ENCODE data around the gene RNF141.

DNA sequence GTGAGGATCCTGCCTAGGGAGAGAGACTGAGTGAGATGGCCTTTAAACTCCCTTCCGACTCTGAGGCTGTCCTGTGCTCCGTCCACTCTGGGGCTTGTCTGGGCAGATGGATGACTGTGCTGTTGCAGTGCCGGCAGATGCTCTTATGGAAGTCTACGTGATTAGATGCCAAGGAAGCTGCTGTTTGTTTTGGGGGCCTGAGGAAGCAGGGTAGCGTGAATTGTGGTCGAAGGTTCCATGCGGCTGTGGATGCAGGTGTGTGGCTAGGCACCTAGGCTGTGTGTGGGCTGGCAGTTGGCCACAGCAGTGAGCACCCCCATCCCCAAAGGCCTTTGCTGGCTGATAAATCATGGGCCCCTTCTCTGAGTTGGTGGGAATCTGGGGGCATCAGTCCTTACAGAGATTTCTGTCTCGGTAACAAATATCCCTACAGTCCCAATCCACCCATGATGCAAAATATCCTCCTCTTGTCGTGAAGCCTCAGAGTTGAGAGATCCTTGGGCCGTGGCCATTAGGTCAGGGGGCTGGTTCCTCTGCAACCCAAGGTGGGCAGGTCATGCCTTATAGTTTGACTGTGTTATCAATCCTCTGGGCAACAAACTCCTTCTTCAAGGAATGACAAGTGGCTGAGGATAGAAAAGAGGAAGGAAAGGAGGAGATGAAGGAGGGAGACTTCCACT lies 54.7 kb downstream of the RNF141 start:
- TF ChIP-seq CTCF (IDR thresholded peaks at IDR 0.05) (no peak), POLR2AphosphoS5 (IDR thresholded peaks at IDR 0.05; ENCODE audit: low read depth, low read length) (no peak), MAX (IDR thresholded peaks at IDR 0.05; ENCODE audit: low read depth) (no peak), TAF1 (IDR thresholded peaks at IDR 0.05; ENCODE audit: borderline replicate concordance, low read depth, low read length) (no peak), MXI1 (IDR thresholded peaks at IDR 0.05; ENCODE audit: low read depth, low read length) (no peak), GABPA (IDR thresholded peaks at IDR 0.05; ENCODE audit: low read depth) (no peak), YY1 (IDR thresholded peaks at IDR 0.05; ENCODE audit: low read depth) (no peak), SIN3A (IDR thresholded peaks at IDR 0.05; ENCODE audit: borderline replicate concordance, low read depth, low read length) (no peak), EZH2phosphoT487 (IDR thresholded peaks at IDR 0.05; ENCODE audit: borderline replicate concordance, low read depth) (no peak), NFIC (IDR thresholded peaks at IDR 0.05; ENCODE audit: borderline replicate concordance) (no peak), ELF1 (IDR thresholded peaks at IDR 0.05) (no peak)
- TF ChIP-seq, protein P1, sequence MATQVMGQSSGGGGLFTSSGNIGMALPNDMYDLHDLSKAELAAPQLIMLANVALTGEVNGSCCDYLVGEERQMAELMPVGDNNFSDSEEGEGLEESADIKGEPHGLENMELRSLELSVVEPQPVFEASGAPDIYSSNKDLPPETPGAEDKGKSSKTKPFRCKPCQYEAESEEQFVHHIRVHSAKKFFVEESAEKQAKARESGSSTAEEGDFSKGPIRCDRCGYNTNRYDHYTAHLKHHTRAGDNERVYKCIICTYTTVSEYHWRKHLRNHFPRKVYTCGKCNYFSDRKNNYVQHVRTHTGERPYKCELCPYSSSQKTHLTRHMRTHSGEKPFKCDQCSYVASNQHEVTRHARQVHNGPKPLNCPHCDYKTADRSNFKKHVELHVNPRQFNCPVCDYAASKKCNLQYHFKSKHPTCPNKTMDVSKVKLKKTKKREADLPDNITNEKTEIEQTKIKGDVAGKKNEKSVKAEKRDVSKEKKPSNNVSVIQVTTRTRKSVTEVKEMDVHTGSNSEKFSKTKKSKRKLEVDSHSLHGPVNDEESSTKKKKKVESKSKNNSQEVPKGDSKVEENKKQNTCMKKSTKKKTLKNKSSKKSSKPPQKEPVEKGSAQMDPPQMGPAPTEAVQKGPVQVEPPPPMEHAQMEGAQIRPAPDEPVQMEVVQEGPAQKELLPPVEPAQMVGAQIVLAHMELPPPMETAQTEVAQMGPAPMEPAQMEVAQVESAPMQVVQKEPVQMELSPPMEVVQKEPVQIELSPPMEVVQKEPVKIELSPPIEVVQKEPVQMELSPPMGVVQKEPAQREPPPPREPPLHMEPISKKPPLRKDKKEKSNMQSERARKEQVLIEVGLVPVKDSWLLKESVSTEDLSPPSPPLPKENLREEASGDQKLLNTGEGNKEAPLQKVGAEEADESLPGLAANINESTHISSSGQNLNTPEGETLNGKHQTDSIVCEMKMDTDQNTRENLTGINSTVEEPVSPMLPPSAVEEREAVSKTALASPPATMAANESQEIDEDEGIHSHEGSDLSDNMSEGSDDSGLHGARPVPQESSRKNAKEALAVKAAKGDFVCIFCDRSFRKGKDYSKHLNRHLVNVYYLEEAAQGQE (IDR thresholded peaks at IDR 0.05; ENCODE audit: low read depth, low read length) = no peak
- TF ChIP-seq, protein P2, sequence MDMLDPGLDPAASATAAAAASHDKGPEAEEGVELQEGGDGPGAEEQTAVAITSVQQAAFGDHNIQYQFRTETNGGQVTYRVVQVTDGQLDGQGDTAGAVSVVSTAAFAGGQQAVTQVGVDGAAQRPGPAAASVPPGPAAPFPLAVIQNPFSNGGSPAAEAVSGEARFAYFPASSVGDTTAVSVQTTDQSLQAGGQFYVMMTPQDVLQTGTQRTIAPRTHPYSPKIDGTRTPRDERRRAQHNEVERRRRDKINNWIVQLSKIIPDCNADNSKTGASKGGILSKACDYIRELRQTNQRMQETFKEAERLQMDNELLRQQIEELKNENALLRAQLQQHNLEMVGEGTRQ (IDR thresholded peaks at IDR 0.05; ENCODE audit: borderline replicate concordance, low read depth, low read length) = no peak

Data from SK-N-SH (cell line).